ENCODE results near the gene RAPGEF6.

The RAPGEF6 gene

GRCh38 chr5:131513780-131514179 is 121.2 kb downstream of the RAPGEF6 start:
- no peaks in the 10 kb centered on the region for H3K9me3 ChIP-seq (ENCODE audit: insufficient read depth, low read length)
- no peak overlapping the region for H3K4me2 ChIP-seq (ENCODE audit: low read length)
- H3K27me3 ChIP-seq (ENCODE audit: low read depth, low read length): no peaks in the 10 kb centered on the region
- H4K20me1 ChIP-seq (ENCODE audit: insufficient read depth, low read length): no peaks in the 10 kb centered on the region; the same call in 1 of the 2 replicates
- no peaks in the 10 kb centered on the region for H3K79me2 ChIP-seq (ENCODE audit: low read length)
- H3K36me3 ChIP-seq (replicated peaks; ENCODE audit: low read depth, low read length): no peaks in the 10 kb centered on the region
- TF ChIP-seq EZH2phosphoT487 (IDR thresholded peaks at IDR 0.05; ENCODE audit: low read depth) (no peak), CTCF (IDR thresholded peaks at IDR 0.05; ENCODE audit: low read depth, low read length) (no peak)
- no peak overlapping the region for H2AFZ ChIP-seq (ENCODE audit: low read depth, low read length)
- H3K4me3 ChIP-seq (ENCODE audit: low read length): no peak overlapping the region
- no peaks in the 10 kb centered on the region for H3K4me1 ChIP-seq (ENCODE audit: low read length)
- H3K27ac ChIP-seq (ENCODE audit: low read length): no peak overlapping the region
- H3K9ac ChIP-seq (ENCODE audit: low read length): no peak overlapping the region

- no peak overlapping the region for H3K9ac ChIP-seq (ENCODE audit: low read length)
- TF ChIP-seq CTCF (IDR thresholded peaks at IDR 0.05; ENCODE audit: low read depth, low read length) (no peak), EZH2phosphoT487 (IDR thresholded peaks at IDR 0.05; ENCODE audit: low read depth) (no peak)
- no peaks in the 10 kb centered on the region for H3K4me1 ChIP-seq (ENCODE audit: low read length)
- no peaks in the 10 kb centered on the region for H3K27me3 ChIP-seq (ENCODE audit: low read depth, low read length)
- no peak overlapping the region for H3K4me2 ChIP-seq (ENCODE audit: low read length)
- no peak overlapping the region for H2AFZ ChIP-seq (ENCODE audit: low read depth, low read length)
- H3K27ac ChIP-seq (ENCODE audit: low read length): no peak overlapping the region
- no peaks in the 10 kb centered on the region; the same call in 1 of the 2 replicates for H4K20me1 ChIP-seq (ENCODE audit: insufficient read depth, low read length)
- H3K79me2 ChIP-seq (ENCODE audit: low read length): no peaks in the 10 kb centered on the region
- no peak overlapping the region for H3K4me3 ChIP-seq (ENCODE audit: low read length)
- no peaks in the 10 kb centered on the region for H3K9me3 ChIP-seq (ENCODE audit: insufficient read depth, low read length)
- H3K36me3 ChIP-seq (replicated peaks; ENCODE audit: low read depth, low read length): no peaks in the 10 kb centered on the region
Measured at GRCh38 chr5:131511934-131512333, 123.1 kb downstream of the RAPGEF6 start.

GRCh38 chr5:131509801-131510200 is 125.2 kb downstream of the RAPGEF6 start:
- H3K27me3 ChIP-seq (ENCODE audit: low read depth, low read length): no peaks in the 10 kb centered on the region
- H3K9ac ChIP-seq (ENCODE audit: low read length): no peak overlapping the region
- TF ChIP-seq CTCF (IDR thresholded peaks at IDR 0.05; ENCODE audit: low read depth, low read length) (no peak), EZH2phosphoT487 (IDR thresholded peaks at IDR 0.05; ENCODE audit: low read depth) (no peak)
- no peaks in the 10 kb centered on the region; the same call in 1 of the 2 replicates for H4K20me1 ChIP-seq (ENCODE audit: insufficient read depth, low read length)
- H2AFZ ChIP-seq (ENCODE audit: low read depth, low read length): no peak overlapping the region
- H3K9me3 ChIP-seq (ENCODE audit: insufficient read depth, low read length): no peaks in the 10 kb centered on the region
- H3K79me2 ChIP-seq (ENCODE audit: low read length): no peaks in the 10 kb centered on the region
- H3K4me1 ChIP-seq (ENCODE audit: low read length): peaks cover 9% of the 10 kb centered on the region
- no peak overlapping the region for H3K4me2 ChIP-seq (ENCODE audit: low read length)
- no peak overlapping the region for H3K4me3 ChIP-seq (ENCODE audit: low read length)
- no peak overlapping the region for H3K27ac ChIP-seq (ENCODE audit: low read length)
- no peaks in the 10 kb centered on the region for H3K36me3 ChIP-seq (replicated peaks; ENCODE audit: low read depth, low read length)

- H3K27me3 ChIP-seq (ENCODE audit: low read depth, low read length): no peaks in the 10 kb centered on the region
- H3K9me3 ChIP-seq (ENCODE audit: insufficient read depth, low read length): no peaks in the 10 kb centered on the region
- H3K27ac ChIP-seq (ENCODE audit: low read length): no peak overlapping the region; the same call in 1 of the 2 replicates
- H3K9ac ChIP-seq (ENCODE audit: low read length): no peak overlapping the region
- TF ChIP-seq EZH2phosphoT487 (IDR thresholded peaks at IDR 0.05; ENCODE audit: low read depth): no peak
- TF ChIP-seq CTCF (IDR thresholded peaks at IDR 0.05; ENCODE audit: low read depth, low read length): no peak
- H3K4me1 ChIP-seq (ENCODE audit: low read length): peaks cover 12% of the 10 kb centered on the region
- no peak overlapping the region for H2AFZ ChIP-seq (ENCODE audit: low read depth, low read length)
- no peaks in the 10 kb centered on the region for H4K20me1 ChIP-seq (ENCODE audit: insufficient read depth, low read length)
- H3K4me2 ChIP-seq (ENCODE audit: low read length): no peak overlapping the region
- peaks cover 5% of the 10 kb centered on the region for H3K36me3 ChIP-seq (replicated peaks; ENCODE audit: low read depth, low read length)
- H3K79me2 ChIP-seq (ENCODE audit: low read length): no peaks in the 10 kb centered on the region
- H3K4me3 ChIP-seq (ENCODE audit: low read length): no peak overlapping the region
Measured at GRCh38 chr5:131505237-131505908, 129.7 kb downstream of the RAPGEF6 start.
